GM12878 (cell line): Measurements from ENCODE around the gene ZNF280D. TPM values are rescaled to one million over a fixed set of nuclear protein-coding genes. Genes with fewer than 3 reads are reported as not detected.
A peak's percentile ranks its signal among the peaks of the same experiment; 100 is the strongest.

Experiments used
- ATAC-seq: fragments of 200-7000 bp; cut with Tn5 transposase; 3 replicates; pipeline ENCODE4 v1.9.1; 2020; ENCODE audit warnings: mild to moderate bottlenecking, moderate library complexity
- BruUV-seq: library from RNA; stranded (reverse); fragments of 400-500 nt; replicated peaks from 2 replicates; lab custom pipeline; 2021; lab: Mats Ljungman, UMichigan
- CTCF ChIA-PET: fragments of 300-600 bp; sonication (Branson Sonifier 250); formaldehyde crosslinking; extraction: SDS; loops from one replicate; lab custom pipeline; 2021; ENCODE audit warnings: inconsistent platforms; lab: Yijun Ruan, JAX
- POLR2A ChIA-PET: fragments of 350-600 bp; formaldehyde crosslinking; extraction: SDS; loops from one replicate; lab custom pipeline; 2021; ENCODE audit warnings: inconsistent platforms; lab: Charles Lee
- RAD21 ChIA-PET: fragments of 300-600 bp; sonication (Branson Sonifier 250); formaldehyde crosslinking; loops from one replicate; lab custom pipeline; 2023; ENCODE audit warnings: antibody characterized with exemption; ENCODE audit not compliant: unreplicated experiment; lab: Charles Lee
- SMC1A ChIA-PET: fragments of 300-600 bp; sonication (Branson Sonifier 250); formaldehyde crosslinking; loops from one replicate; lab custom pipeline; 2023; ENCODE audit not compliant: unreplicated experiment, uncharacterized antibody; lab: Charles Lee
- DNase-seq: peaks from one replicate; pipeline ENCODE4 v3.0.0-alpha.2; 2011; ENCODE audit warnings: low read depth, low spot score
- FAIRE-seq: peaks from 3 replicates; lab custom pipeline; 2011; peaks lifted over from hg19 to GRCh38; lab: Jason Lieb, UNC
- H2AFZ ChIP-seq: 2 replicates; pipeline ENCODE4 v1.6.0; 2011; ENCODE audit warnings: low read depth, low read length, control low read depth; ENCODE audit not compliant: control insufficient read depth
- H3K27ac ChIP-seq: 2 replicates; pipeline ENCODE4 v1.5.1; 2011; ENCODE audit warnings: control low read depth; ENCODE audit not compliant: control insufficient read depth, insufficient read depth
- H3K27me3 ChIP-seq, 2 experiments: replicated peaks in 1 of 2; 2 replicates each; pipeline versions ENCODE4 v1.6.0 to v1.6.1; 2011; ENCODE audit warnings: low read length in 1 of 2; ENCODE audit not compliant: control insufficient read depth in 2 of 2, insufficient read depth in 2 of 2
- H3K36me3 ChIP-seq, 2 experiments: 2 replicates each; pipeline ENCODE4 v1.5.1; 2011; ENCODE audit warnings: low read length in 1 of 2; ENCODE audit not compliant: control insufficient read depth in 2 of 2, insufficient read depth in 2 of 2
- H3K4me1 ChIP-seq: 2 replicates; pipeline ENCODE4 v1.6.1; 2011; ENCODE audit warnings: mild to moderate bottlenecking, low read length, moderate library complexity, mixed read lengths; ENCODE audit not compliant: control insufficient read depth, insufficient read depth
- H3K4me2 ChIP-seq: 2 replicates; pipeline ENCODE4 v1.6.0; 2011; ENCODE audit warnings: control low read depth; ENCODE audit not compliant: control insufficient read depth, insufficient read depth
- H3K4me3 ChIP-seq: fragments of 200-600 bp; sonication (generic); 2 replicates; pipeline ENCODE4 v1.5.1; 2016
- H3K79me2 ChIP-seq: 2 replicates; pipeline ENCODE4 v1.6.0; 2011; ENCODE audit warnings: low read length; ENCODE audit not compliant: control insufficient read depth, insufficient read depth
- H3K9ac ChIP-seq: 2 replicates; pipeline ENCODE4 v1.8.0; 2011; ENCODE audit warnings: low read length, control low read depth, mixed read lengths; ENCODE audit not compliant: control insufficient read depth, insufficient read depth
- H3K9me3 ChIP-seq: replicated peaks from 3 replicates; pipeline ENCODE4 v1.5.1; 2011; ENCODE audit warnings: mild to moderate bottlenecking, low read length; ENCODE audit not compliant: control insufficient read depth, insufficient read depth
- H4K20me1 ChIP-seq: 2 replicates; pipeline ENCODE4 v1.6.0; 2011; ENCODE audit not compliant: control insufficient read depth, insufficient read depth
- BRCA1 ChIP-seq: IDR thresholded peaks from 2 replicates; pipeline ENCODE4 v1.6.1; 2011; ENCODE audit warnings: low read depth, low read length, improper control_type of control experiment
- EED ChIP-seq: sonication (generic); IDR thresholded peaks from 2 replicates; pipeline ENCODE4 v1.6.1; 2016; ENCODE audit warnings: antibody characterized with exemption, low read depth
- HDAC2 ChIP-seq: fragments of 200-600 bp; sonication (generic); IDR thresholded peaks from 2 replicates; pipeline ENCODE4 v1.6.1; 2017
- HSF1 ChIP-seq: fragments of 150-350 bp; IDR thresholded peaks from 2 replicates; pipeline ENCODE4 v1.6.1; 2014; ENCODE audit warnings: mild to moderate bottlenecking, low read depth, low read length
- NFYB ChIP-seq: IDR thresholded peaks from 2 replicates; pipeline ENCODE4 v1.6.1; 2011; ENCODE audit warnings: low read depth, mild to moderate bottlenecking, low read length, improper control_type of control experiment, moderate library complexity; ENCODE audit not compliant: insufficient read depth
- PAX5 ChIP-seq: IDR thresholded peaks from 2 replicates; pipeline ENCODE4 v1.6.1; 2011; ENCODE audit warnings: low read depth, low read length, borderline replicate concordance
- SP1 ChIP-seq: IDR thresholded peaks from one replicate; pipeline ENCODE4 v1.6.1; 2011; ENCODE audit warnings: low read depth, low read length
- USF1 ChIP-seq: IDR thresholded peaks from 2 replicates; pipeline ENCODE4 v1.6.1; 2011; ENCODE audit warnings: borderline replicate concordance, low read depth, mild to moderate bottlenecking, moderate library complexity, mixed read lengths, low read length; ENCODE audit not compliant: insufficient read depth; ENCODE audit errors: extremely low read length
- USF2 ChIP-seq: IDR thresholded peaks from 2 replicates; pipeline ENCODE4 v1.6.1; 2011; ENCODE audit warnings: low read depth, low read length, improper control_type of control experiment, borderline replicate concordance
- ZBED1 ChIP-seq: IDR thresholded peaks from 2 replicates; pipeline ENCODE4 v1.6.1; 2016; ENCODE audit warnings: borderline replicate concordance
- ZNF687 ChIP-seq: fragments of 450-650 bp; IDR thresholded peaks from 2 replicates; pipeline ENCODE4 v1.6.1; 2017; ENCODE audit warnings: mild to moderate bottlenecking, moderate library complexity
- WGBS: methylation state at CpG from one replicate; pipeline ENCODE4 v1.1.6; 2016; ENCODE audit warnings: low lambda C conversion rate; ENCODE audit not compliant: insufficient replicate concordance, insufficient coverage; ENCODE audit errors: missing lambda C conversion rate; 5-methylcytosine and 5-hydroxymethylcytosine counted together
- in situ Hi-C: fragments of 300-500 bp; cut with MboI; formaldehyde crosslinking; loops from 9 replicates; pipeline ENCODE4 v1.14.3; 2018; ENCODE audit warnings: mixed read lengths
- intact Hi-C: fragments of 100-400 bp; cut with micrococcal nuclease; formaldehyde crosslinking; loops from one replicate; pipeline ENCODE4 v1.14.2; 2022; ENCODE audit not compliant: unreplicated experiment
- polyA plus RNA-seq, 11 experiments: library from polyadenylated mRNA; depleted of rRNA in 4 of 11; unstranded in 6 of 11; stranded (reverse) in 5 of 11; fragments of >200 nt; fragmentation: Nextera tagmentation in 4 of 11; fragmentation: Illumina TruSeq in 1 of 11; extraction: Ambion mirVana in 4 of 11; extraction: Trizol in 1 of 11; gene quantifications; 1 replicate in 1 of 11; 2 replicates in 10 of 11; pipeline versions ENCODE4 v1.2.1 to v1.2.3, GENCODE V29; 2011 to 2016; ENCODE audit warnings: inconsistent platforms in 2 of 11, missing spikeins in 2 of 11, low read depth in 1 of 11
- total RNA-seq, 4 experiments: library from RNA; depleted of rRNA in 3 of 4; stranded (reverse); fragments of >200 nt in 3 of 4; fragmentation: Illumina TruSeq in 1 of 4; extraction: Trizol in 1 of 4; gene quantifications; 2 replicates each; pipeline versions ENCODE4 v1.2.1 to v1.2.3, GENCODE V29; 2013 to 2021

Gene ZNF280D
- total and polyA plus RNA-seq, 10 of the 15 experiments (the other 5 are each of a cell fraction or from before 2014, with no cell fraction given) = 5.6 to 18.6 (median 8.6) TPM

GRCh38 chr15:56608993-56609392 is 124.3 kb downstream of the ZNF280D start:
- RAD21 ChIA-PET = no interaction called here
- no peaks in the 10 kb centered on the region for H3K36me3 ChIP-seq
- H3K4me3 ChIP-seq = no peak overlapping the region
- H2AFZ ChIP-seq = no peak overlapping the region
- SMC1A ChIA-PET = interaction anchor here (0.8 to 1.1 kb wide), 2 partner anchors 529 to 579 kb away, joined by 3 read pairs; no protein-coding TSS in a partner anchor
- FAIRE-seq = peak; percentile 75
- in situ Hi-C loops (no loop called here), intact Hi-C loops (no loop called here)
- H3K4me2 ChIP-seq = peak overlapping the region; percentile 61
- no peak overlapping the region for H3K27ac ChIP-seq
- no peaks in the 10 kb centered on the region for H4K20me1 ChIP-seq
- no TSS peak for BruUV-seq
- no peaks in the 10 kb centered on the region; the same call in 1 of the 3 replicates for H3K9me3 ChIP-seq
- CTCF ChIA-PET = interaction anchor here (0.7 kb wide), 1 partner anchor 783 kb away, joined by 3 read pairs; no protein-coding TSS in a partner anchor
- DNase-seq = peak; percentile 27
- no peak overlapping the region for H3K9ac ChIP-seq
- POLR2A ChIA-PET = no interaction called here
- peaks cover 20% of the 10 kb centered on the region for H3K4me1 ChIP-seq
- WGBS = 0% methylated on average over 1 of the region's 1 CpG
- TF ChIP-seq NFYB (no peak), EED (peak; percentile 54; the same call in 1 of the 2 replicates), USF1 (no peak), ZBED1 (no peak), HSF1 (no peak), ZNF687 (no peak), SP1 (no peak), BRCA1 (no peak), PAX5 (peak; percentile 42; the same call in 1 of the 2 replicates), USF2 (no peak), HDAC2 (no peak)
- TF ChIP-seq, all 136 proteins: peak for 2
- Histone ChIP-seq H3K27me3 (no peaks in the 10 kb centered on the region; a peak in 1 of 4 replicates), H3K79me2 (no peaks in the 10 kb centered on the region)
- ATAC-seq = peak; percentile 79
